HCT116 (cell line): ENCODE measurements around the gene ZNF346.

Experiments used
- EGR1 ChIP-seq: IDR thresholded peaks from 2 replicates; pipeline ENCODE4 v1.6.1; 2012; ENCODE audit warnings: low read depth
- TF ChIP-seq, protein P1 (sequence below), 3 experiments: fragments of 200-600 bp in 1 of 3; sonication (generic) in 1 of 3; IDR thresholded peaks in 2 of 3; conservative IDR thresholded peaks in 1 of 3; 2 replicates each; pipeline ENCODE4 v1.5.1; 2012 to 2017; ENCODE audit warnings: low read depth in 2 of 3, low read length in 2 of 3, antibody characterized with exemption in 1 of 3, borderline replicate concordance in 1 of 3, control low read depth in 1 of 3, mild to moderate bottlenecking in 1 of 3, mixed read lengths in 1 of 3, mixed run types in 1 of 3, moderate library complexity in 1 of 3; ENCODE audit not compliant: insufficient read depth in 1 of 3
- TF ChIP-seq, protein P2 (sequence below): IDR thresholded peaks from 2 replicates; pipeline ENCODE4 v1.6.1; 2012

DNA sequence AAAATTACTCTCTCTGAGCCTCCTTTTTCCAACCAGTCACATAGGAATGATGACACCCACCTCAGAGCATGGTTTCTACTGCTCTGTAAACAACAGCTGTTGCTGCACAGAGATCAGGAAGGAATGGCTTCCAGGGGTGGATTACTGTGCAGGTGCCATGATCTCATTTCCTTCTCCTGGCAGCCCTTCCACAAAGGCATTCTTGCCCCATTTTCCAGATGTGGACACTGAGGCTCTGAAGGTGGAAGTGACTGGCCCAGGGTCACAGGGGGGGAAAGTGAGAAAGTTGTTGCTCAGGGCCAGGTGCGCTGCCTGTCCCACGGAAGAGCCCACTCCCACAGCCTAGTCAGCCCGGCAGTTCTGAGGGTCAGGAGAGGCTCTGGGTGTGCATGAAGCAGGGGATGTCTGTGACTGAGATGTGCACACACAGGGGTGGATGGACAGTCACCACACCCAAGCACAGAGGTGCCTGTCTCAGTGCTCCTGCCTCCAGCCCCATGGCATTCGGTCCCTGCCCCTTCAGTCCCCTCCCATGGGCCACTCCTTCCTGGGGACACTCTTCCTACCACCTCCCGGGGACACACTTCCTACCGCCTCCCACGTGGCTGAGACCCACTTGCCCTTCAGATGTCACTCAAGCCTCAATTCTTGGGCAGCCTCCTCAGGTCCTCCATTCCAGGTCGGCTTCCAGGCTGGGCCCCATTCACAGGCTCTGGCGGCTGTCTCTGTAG lies 81.2 kb downstream of the ZNF346 start:
- TF ChIP-seq, protein P1, sequence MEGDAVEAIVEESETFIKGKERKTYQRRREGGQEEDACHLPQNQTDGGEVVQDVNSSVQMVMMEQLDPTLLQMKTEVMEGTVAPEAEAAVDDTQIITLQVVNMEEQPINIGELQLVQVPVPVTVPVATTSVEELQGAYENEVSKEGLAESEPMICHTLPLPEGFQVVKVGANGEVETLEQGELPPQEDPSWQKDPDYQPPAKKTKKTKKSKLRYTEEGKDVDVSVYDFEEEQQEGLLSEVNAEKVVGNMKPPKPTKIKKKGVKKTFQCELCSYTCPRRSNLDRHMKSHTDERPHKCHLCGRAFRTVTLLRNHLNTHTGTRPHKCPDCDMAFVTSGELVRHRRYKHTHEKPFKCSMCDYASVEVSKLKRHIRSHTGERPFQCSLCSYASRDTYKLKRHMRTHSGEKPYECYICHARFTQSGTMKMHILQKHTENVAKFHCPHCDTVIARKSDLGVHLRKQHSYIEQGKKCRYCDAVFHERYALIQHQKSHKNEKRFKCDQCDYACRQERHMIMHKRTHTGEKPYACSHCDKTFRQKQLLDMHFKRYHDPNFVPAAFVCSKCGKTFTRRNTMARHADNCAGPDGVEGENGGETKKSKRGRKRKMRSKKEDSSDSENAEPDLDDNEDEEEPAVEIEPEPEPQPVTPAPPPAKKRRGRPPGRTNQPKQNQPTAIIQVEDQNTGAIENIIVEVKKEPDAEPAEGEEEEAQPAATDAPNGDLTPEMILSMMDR (IDR thresholded peaks at IDR 0.05 in 2 of 3, conservative IDR thresholded peaks at IDR 0.05 in 1 of 3; ENCODE audit: borderline replicate concordance in 1 of 3, insufficient read depth in 1 of 3, low read depth in 2 of 3, low read length in 2 of 3): no peak
- TF ChIP-seq, protein P2, sequence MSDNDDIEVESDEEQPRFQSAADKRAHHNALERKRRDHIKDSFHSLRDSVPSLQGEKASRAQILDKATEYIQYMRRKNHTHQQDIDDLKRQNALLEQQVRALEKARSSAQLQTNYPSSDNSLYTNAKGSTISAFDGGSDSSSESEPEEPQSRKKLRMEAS: no peak
- no peak for TF ChIP-seq EGR1
